GM18861 (cell line): ENCODE data around the gene SERPINB13.

Source experiments
- ATAC-seq: cut with Tn5 transposase; IDR thresholded peaks from one replicate; pipeline ENCODE4 v1.9.1; 2021; ENCODE audit not compliant: unreplicated experiment

The SERPINB13 gene, protein sequence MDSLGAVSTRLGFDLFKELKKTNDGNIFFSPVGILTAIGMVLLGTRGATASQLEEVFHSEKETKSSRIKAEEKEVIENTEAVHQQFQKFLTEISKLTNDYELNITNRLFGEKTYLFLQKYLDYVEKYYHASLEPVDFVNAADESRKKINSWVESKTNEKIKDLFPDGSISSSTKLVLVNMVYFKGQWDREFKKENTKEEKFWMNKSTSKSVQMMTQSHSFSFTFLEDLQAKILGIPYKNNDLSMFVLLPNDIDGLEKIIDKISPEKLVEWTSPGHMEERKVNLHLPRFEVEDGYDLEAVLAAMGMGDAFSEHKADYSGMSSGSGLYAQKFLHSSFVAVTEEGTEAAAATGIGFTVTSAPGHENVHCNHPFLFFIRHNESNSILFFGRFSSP

DNA sequence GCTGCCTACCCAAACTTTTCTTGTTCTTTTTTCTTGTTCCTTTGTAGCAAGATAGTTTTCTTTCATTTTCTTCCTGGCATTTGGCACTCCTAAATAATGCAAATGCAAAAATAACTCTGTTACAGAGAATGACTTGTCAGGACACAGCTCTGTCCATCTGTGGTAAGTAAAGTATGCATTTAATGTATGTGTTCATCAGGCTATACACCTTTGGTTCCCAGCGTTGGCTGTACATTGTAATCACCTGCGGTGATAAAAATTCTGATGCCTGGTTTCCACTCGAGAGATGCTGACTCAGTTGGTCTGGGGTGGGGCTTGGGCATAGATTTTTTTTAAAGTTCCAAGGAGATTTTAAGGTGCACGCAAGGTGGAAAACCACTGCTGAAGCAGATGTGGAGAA is at the start of gene SERPINB13:
Gene SERPINB13, plus strand, starts transcription at position 378 of the 400 bp plus-strand sequence. CDS start 1,325 bp downstream, outside the sequence.
- no peak for ATAC-seq

DNA sequence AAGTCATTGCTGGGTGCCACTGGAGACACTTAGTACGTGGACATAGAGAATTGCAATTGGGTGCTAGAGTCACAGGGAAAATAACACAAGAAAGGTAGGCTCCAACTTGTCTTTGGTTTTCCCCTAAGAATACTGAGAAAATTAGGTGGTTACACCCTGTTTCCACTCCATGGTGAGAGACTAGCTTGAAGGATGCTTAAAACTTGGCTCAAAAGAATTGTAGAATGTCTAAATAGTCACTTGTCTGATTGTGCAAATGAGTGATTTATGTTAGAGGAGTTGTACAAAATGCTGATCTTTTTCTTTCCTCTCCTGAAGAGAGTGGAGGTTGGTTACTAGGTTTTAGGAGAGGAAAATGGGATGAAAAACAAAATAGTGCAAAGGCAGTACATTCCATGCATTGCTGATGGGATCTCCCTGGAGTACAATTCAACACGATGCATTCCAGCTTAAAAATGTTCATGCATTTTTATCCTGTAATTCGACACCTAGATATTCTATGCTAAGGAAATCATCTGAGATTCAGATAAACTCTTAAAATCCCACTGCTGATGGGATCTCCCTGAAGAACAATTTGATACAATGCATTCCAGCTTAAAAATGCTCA is 47.1 kb upstream of the SERPINB13 start:
- no peak for ATAC-seq

DNA sequence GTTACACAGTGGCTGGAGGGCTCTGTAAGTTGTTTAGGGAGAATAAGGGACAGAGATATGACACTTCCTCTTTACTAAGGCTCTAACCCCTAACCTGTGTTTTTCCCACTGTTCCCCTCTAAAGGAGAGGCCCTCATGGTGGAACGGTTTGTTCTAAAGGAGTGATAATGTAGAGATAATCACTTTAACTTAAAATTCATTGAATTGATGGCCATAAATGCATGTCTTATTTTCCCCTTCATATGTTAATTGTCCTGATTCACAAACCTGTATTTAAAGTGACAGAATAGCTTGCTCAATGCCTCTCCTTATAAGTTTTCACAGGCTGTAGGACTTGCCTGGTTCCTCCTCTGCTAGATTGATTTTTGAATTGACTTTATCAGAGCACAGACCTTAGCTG is 45.1 kb upstream of the SERPINB13 start, which contains the start of gene SERPINB12:
Gene SERPINB12, plus strand, starts transcription at position 301 of the 400 bp plus-strand sequence. CDS start 13,791 bp downstream, outside the sequence.
- no peak for ATAC-seq

DNA sequence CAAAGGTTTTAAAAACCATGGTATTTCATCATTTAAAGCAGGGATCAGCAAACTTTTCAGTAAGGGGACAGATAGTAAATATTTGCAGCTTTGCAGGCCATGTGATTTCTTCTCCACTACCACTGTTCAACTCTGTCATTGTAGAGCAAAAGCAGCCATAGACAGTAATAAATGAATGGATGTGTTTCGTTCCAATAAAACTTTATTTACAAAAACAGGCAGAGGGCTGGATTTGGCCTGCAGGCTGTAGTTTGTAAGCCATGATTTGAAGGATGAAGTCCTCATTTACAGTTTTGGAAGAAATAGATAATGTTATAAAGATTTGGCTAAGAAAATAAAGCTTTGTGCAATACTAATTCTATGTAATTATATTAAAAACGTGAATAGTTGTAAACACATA is 43.1 kb upstream of the SERPINB13 start:
- ATAC-seq = no peak

DNA sequence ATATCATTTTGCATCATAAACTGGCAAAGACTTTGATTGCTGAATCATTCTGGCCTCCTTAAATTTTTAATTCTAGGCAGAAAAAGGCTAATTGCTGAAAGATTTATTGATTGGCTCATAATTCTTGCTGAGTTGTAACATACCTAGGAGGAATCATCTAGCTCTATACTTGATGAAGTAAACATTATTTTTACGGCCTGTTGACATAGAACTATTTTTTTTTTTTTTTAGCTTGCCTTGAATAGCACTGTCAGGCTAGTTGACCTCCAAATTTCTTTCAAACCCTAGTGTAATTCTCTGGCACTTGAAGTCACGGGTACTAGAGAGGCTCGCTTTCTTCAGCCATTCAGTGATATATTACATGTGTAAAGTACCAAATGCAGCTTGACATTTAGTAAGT is 42.1 kb upstream of the SERPINB13 start:
- ATAC-seq = no peak

DNA sequence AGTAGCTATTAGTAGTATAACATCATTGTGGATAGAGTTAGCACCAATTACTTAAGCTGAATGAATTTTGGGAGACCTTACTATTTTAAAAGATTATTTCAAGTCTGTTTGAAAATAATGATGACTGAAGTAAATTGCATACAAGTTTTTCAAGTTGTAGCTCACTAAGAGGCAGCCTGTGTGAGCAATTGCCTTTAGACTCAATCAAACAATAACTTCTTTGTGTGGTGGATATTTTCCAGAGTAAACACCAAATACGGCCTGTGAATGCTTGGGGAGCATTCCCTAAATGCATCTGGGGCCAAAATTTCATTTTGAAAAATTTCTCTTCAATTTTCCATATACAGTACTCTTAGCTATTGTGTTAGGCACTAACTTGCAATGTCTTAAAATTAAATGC is 37.1 kb upstream of the SERPINB13 start:
- ATAC-seq = no peak

DNA sequence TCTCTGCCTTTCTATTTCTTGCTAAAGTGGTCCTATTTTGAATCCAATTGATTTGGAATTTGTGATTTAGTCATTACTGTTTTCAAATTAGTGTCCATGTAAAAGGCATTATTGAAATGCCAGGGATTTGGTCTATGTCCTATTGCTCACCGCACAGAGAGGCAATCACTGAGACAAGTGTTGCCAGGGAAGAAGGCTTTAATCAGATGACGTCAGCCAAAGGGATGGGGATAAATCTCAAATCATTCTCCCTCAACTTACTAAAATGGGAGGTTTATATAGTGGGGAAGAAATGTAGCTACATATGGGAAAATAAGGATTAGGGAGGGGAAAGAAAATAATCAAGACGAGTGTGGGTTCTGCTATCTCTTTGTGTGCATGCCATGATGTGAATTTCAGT is 35.4 kb upstream of the SERPINB13 start:
- no peak for ATAC-seq

DNA sequence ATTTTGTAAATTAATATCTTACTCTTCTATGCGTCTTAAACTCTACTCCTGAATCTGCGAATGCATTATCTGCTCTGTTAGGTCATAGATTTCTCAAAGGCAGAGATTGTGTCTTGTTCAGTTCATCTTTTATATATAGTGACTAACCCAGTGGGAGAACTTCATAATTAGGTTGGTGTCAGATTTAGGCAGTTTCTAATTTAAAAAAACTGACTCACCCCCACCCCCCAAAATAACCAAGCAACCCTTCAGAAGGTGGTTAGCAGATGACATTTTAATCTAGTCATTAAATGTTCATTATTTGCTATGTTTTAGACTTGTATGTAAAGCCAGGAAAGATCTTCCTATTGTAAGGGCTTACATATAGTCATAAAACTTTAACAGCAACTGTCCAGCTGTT is 34.6 kb upstream of the SERPINB13 start:
- ATAC-seq = no peak

DNA sequence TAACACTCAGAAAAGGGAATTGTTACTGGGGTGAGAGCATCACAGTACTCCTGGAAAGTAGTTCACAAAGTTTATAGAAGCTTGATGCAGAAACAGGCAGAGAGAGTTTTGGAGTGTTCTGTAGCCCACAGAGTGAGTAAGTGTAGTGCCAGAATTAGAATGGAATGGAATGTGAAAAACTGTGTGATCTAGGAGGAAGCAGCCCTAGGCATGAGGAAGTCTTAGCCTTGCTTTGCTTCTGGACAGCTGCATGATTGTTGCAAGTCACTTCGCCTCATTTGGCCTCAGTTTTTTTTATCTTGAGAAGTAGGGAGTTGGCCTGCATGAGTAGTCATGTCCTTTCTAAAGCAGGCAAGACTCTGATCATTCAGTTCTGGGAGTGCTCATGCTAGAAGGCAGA is 34.1 kb upstream of the SERPINB13 start:
- no peak for ATAC-seq

DNA sequence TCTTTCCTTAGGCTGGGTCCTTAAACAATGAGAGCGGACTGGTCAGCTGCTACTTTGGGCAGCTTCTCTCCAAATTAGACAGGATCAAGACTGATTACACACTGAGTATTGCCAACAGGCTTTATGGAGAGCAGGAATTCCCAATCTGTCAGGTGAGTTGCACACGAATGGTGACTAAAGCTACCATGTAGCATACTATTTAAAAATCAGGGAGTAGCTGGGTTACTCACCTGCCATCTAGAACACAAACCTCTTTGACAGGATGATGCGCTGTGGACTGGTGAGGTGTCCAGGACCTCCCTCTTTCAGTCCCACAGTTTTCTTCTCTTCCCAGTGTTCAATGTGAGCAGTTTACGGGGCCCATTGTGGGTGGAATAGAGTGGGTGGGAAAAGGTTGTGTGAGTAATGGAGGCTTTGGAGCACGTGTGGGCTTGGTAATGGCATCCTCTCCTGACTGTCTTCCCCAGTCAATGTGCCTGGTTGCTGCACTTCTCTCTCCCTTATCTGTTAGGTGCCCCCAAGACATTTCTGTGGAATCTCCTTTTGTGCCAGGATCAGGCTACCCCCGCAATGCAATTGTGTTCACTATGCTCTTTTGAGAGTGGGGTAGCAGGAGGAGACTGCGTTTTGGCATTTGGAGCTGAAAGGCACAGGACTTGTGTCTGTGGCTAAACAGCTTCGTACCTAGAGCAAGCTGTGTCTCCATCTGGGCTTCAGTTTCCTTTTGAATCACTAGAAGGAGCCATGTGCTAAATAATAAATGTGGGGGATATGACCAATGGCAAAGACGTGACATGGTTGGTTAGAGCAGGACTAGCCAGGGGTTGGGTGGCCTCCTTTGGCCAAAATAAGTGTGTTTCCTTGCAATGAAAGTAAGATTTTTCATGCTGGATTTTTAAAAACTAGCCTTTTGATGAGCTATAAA is 27.3 kb upstream of the SERPINB13 start:
- ATAC-seq = no peak

DNA sequence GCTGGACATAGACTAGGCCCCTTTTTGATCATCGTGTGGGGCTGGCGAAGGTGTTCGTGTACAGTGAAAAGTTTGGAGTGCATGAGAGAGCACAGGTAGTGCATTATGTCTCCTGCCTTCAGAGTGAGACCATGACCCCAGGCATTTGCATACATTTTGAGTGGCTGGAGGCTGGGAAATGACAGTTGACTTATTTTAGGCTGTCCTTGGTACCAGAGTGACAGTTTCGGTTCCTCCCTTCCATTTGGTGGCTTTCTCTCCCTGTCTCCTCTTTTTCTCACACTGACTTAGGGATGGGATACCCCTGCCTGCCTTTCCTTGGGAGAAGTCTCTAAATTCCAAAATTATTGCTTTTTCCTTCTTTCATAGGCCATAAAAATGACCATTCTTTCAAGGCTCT is 24.9 kb upstream of the SERPINB13 start:
- no peak for ATAC-seq

DNA sequence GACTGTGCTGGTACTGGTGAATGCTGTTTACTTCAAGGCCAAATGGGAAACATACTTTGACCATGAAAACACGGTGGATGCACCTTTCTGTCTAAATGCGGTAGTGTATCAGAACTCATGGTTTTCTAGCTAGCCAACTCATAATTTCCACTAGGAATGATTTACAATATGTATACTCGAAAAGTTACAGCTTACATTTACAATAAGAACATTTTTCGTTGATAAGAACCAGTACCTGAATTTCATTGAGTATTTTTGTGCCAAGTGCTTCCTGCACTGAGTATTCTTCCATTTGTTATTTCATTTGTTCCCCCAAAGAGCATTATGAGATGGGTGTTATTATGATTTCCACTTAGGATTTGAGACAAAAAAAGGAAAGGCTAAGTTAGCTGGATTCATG is 23.1 kb upstream of the SERPINB13 start:
- no peak for ATAC-seq

DNA sequence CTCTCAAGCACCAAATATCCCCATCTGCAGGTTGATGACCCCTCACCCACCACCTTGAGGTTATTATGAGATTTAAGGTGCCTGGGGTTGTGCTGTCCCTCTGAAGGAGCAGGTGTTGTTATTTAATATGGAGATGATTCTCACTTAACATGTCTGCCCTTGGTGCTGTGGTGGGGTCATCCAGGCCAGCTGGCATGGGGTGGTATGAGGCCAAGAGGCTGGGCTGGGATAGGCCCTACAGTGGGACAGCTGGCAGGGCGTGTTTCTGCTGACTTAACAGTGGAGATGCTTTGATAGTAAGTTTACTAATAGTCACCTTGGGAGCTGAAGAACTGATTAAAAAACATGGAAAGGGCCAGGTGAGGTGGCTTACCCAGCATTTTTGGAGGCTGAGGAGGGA is 22.6 kb upstream of the SERPINB13 start:
- ATAC-seq = no peak

DNA sequence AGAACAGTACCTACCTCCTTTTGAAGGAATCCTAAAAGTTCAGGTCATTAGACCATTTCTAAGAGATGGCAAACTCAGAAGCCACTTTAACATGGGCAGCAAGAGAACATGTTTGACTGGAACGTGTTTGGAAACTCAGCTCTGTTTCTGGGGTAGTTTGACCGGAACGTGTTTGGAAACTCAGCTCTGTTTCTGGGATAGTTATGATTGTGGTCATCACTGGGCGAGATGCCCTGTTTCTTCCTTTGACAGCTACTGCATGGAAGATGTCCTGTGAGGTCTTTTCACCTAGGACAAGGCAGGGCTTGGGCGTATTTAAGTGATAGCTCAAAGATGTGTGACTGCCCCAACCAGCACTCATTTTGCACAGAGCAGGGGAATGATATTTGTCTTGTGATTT is 19.9 kb upstream of the SERPINB13 start:
- no peak for ATAC-seq

DNA sequence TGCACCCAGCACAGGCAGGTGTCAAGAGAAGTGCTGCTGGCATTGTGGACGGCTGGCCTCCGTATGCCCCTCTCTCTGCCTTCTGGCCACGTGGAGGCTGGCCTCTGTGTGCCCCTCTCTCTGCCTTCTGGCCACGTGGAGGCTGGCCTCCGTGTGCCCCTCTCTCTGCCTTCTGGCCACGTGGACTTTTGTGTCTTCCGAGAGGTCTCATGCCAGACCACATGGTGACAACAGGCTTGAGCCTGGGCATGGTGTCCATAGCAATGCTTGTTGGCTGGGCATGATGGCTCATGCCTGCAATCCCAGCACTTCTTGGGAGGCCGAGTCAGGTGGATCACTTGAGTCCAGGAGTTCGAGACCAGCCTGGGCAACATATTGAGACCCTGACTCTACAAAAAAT is 19.3 kb upstream of the SERPINB13 start:
- ATAC-seq = no peak

DNA sequence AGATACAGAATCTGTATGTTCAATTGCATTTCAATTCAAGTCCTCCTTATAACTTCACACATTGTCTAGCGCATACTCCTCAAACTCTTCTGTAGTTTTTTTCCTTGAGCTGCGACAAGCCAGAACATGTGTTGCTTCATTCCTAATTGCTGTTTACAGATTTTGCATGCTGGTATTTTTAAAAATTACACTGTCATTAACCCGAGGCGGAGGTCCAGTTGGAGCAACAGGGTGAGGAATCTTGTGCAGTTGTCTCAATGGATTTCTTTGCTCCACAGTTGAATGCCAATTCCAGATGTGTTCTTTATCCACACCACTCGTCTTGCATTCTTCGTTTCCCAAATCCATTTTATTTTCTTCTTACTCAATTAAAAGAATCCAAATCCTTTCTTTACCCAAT is 16.4 kb upstream of the SERPINB13 start:
- ATAC-seq = no peak

DNA sequence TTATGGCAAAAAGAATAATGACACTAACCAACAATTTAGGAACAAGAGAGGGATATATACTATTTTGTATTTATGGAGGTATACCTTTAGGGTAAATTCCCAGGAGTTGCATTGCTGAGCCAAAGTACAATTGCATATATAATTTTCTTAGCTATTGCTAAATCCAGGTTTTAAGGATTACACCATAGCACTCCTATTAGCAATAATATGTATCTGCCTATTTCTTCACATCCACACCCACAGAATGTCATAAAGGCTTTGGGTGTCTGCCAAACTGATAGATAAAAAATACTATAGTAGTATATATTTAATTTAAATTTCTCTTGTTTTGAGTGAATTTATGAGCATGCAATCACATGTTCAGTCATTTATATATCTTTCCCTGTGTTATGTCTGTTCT is 11.5 kb upstream of the SERPINB13 start:
- no peak for ATAC-seq

DNA sequence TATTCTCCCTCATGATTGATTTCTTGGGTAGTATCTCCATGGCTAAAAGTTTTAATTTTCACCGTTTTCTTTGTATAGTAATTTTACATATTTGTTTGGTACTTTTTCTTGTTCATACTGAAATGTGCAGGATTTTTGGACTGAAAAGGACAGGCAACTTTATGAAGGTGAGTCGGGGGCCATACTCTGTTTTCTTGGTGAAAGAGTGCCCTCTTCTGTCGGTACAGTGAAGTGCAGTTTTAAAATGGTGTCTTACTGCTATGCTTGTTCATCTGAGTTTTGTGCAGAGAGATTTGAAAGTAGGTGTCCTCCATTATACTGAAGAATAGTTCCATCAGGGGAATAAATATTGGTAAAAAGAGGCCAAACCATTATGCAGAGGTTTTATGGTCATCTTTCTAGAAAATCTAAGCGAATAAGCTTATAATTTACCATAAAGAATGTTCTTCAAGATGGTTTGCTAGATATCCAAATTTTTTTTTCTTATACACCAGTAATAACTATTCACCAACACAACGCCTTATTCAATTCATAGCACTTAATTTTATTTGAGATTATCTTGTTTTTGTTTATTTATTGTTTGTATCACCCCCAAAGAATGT is 8.7 kb upstream of the SERPINB13 start:
- no peak for ATAC-seq

DNA sequence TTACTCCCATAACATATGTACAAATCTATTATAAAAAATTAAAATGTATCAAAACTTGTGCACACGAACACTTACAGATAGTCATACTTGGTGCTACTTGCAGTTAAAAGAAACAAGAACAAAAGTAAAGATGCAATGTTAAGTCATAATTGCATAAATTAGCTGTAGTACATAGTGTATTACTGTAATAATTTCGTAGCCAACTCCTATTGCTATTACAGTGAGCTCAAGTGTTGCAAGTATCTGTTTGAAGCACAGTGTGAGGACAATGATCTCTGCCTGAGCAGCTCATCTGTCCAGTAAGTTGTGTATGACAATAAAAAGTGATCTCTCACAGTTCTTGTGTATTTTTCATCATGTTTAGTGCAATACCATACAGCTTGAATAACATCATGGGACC is 7.5 kb upstream of the SERPINB13 start:
- ATAC-seq = no peak

DNA sequence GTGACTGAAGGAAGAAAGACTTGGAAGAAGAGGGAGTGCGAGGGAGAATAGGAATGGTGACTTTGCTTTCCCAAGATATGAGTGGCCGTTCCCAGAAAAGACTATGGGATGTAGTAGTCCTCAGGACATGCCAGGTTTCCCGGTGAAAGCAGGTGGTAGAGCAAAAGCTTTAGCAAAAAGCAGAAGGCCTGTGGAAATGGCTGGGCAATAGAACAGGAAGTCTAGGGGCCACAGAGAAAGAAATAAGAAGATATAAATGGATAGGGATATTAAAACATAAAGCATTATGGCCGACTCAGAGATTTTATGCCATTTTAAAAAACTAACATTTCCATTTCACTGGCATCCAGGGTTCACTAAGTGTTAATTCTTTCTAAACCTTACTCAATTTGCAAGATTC is 1.2 kb upstream of the SERPINB13 start:
- ATAC-seq = no peak

DNA sequence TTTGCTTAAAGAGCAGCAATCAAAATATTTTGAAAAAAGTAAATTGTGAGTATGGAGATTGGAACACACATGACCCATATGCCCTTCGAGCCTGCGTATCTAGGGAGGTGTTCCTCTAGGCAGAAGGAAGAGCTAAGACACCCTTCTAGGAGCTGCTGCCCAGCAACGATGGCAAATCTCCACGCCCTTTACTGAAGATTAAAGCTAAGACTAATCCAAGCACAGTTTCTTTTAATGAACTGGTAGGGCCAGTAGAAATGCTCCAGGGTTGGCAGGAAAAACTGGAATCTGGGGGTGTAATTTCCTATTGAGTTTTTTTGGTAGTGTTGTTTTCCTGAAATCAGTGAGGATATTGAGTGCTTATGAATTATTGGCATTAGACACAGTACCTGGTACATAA is 712 bp upstream of the SERPINB13 start:
- ATAC-seq = no peak
